Caki2 (cell line): Measurements from ENCODE around the gene FAM20B. TPM values are rescaled to one million over a fixed set of nuclear protein-coding genes. Genes with fewer than 3 reads are reported as not detected.
"Not testable (repeated sequence)": the region's sequence is repeated elsewhere in the genome, so short reads cannot be mapped to it uniquely, and the experiment has no call there.

Experiments
- DNase-seq: peaks from one replicate; pipeline ENCODE4 v3.0.0-alpha.2; 2015; ENCODE audit warnings: low read depth
- in situ Hi-C: cut with HindIII; loops from 2 replicates; pipeline ENCODE4 v1.10.0; 2016; ENCODE audit warnings: low sequenced_read_pairs, low pct_unique_long_range_greater_than_20kb, mixed read lengths
- total RNA-seq: library from RNA; depleted of rRNA; stranded (reverse); fragments of >200 nt; shearing (Covaris generic); gene quantifications from 2 replicates; pipeline ENCODE4 v1.2.3, GENCODE V29; 2014; ENCODE audit warnings: low replicate concordance

The FAM20B gene
- total RNA-seq, 1 experiment from 2014 or later = 17.3 TPM

DNA sequence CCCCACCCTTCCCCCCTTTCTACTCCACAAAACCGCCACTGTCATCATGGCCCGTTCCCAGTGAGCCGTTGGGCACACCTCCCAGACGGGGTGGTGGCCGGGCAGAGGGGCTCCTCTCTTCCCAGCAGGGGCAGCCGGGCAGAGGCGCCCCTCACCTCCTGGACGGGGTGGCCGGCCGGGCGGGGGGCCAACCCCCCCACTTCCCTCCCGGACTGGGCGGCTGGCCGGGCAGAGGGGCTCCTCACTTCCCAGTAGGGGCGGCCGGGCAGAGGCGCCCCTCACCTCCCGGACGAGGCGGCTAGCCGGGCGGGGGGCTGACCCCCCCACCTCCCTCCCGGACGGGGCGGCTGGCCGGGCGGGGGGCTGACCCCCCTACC lies 14.5 kb downstream of the FAM20B start:
- in situ Hi-C loops = not testable (repeated sequence)

DNA sequence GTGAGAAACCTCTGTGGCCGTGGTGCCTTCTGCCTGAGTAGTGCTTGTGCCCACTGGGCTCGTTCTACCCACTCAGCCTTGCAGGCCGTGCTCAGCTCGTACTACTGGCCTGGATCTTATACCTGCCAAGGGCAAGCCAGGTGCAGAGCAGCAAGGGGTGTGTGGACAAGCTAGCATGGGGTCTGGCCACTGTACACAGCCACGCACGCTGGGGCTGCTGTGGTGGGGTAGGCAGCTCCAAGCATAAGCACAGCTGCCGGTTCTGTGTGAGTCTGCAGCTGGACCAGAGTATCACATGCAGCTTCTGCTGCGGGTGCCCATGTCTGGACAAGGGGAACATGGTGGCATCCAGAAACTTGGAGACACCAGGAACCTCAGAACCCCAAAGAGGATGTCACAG lies 16.4 kb downstream of the FAM20B start:
- in situ Hi-C loops = no loop called here
- DNase-seq = no peak

More for the DNA sequence above, 14.5 kb downstream of the FAM20B start:
- DNase-seq = not testable (repeated sequence)

DNA sequence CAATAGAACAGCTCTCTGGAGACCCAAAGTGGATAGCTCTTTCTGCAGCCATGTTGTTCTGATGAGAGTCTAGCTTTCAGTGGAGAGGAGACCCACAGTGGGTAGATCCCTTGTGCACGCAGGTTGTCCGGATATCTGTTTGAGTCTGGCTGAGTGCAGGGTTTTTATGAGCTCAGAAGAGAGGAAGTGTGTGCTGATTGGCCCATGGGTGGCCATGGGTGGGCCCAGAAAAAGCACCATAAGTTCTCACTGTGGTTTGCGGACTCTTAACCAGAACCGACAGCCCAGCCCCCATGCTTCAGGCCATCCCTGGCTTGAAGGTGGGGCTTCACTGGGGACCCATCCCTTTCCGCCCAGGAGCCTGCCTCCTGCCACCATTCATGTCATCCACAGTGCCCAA lies 17.0 kb downstream of the FAM20B start:
- in situ Hi-C loops = no loop called here
- no peak for DNase-seq

DNA sequence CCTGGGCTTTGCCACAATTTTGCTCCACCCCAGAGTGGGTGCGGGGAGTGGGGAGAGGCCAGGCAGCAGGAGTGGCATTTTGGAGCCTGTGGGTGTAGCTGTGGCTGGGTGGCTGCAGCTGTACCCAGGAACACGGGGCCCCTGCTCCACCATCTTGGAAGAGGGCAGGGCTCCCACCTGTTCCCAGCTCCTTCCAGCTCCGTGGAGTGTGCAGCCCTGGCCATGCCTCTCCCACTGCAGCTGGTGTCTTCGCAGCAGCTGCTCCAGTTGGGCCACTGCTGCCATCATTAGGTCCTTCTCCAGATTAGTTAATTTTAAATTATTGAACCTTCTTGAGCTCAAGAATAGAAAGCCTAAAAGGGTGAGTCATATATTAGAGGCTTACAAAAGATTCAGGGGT lies 17.6 kb downstream of the FAM20B start:
- in situ Hi-C loops = no loop called here
- no peak for DNase-seq

DNA sequence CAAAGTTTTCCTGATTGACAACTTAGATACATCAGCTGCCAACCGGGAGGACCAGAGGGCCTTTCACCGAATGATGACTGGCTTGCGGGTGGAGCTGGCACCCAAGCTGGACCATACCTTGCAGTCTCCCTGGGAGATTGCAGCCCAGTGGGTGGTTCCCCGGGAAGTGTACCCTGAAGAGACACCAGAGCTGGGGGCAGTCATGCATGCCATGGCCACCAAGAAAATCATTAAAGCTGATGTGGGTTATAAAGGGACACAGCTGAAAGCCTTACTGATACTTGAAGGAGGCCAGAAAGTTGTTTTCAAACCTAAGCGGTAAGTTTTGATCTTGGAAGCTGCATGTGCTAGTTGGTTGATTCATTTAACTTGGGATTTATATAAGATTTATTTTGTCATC lies 18.2 kb downstream of the FAM20B start:
- in situ Hi-C loops = no loop called here
- DNase-seq = no peak

DNA sequence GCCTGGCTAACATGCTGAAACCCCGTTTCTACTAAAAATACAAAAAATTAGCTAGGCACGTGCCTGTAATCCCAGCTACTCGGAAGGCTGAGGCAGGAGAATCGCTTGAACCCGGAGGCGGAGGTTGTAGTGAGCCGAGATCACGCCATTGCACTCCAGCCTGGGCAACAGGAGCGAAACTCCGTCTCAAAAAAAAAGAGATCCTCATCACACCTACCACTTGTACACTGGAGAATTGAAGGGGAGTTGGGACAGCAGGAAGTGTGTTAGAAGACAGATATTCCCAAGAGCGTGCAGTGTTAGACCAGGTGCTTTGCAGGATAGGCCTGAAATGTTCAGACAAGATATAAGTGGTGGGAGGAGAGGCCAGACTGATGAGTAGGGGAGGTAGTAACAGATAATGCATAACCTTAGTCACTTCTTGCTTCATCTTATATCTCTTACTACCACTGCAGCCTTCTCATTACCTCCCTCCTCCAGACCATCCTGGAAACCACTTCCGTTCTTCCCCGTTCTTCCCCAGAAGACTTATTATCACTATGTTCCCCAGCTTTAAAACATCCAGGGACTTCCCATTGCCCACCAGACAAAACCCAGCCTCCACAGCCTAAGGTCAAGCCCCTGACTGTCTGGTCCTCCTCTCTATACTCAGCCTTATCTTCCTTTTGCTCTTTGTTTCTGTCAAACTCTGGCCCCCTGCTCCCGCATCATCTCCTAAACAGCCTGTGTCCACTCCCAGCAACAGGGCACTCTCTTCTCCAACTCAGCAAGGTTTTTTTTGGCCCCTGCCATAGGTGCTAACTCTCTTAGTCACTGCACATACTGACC lies 21.3 kb downstream of the FAM20B start:
- DNase-seq = no peak
- in situ Hi-C loops = no loop called here

DNA sequence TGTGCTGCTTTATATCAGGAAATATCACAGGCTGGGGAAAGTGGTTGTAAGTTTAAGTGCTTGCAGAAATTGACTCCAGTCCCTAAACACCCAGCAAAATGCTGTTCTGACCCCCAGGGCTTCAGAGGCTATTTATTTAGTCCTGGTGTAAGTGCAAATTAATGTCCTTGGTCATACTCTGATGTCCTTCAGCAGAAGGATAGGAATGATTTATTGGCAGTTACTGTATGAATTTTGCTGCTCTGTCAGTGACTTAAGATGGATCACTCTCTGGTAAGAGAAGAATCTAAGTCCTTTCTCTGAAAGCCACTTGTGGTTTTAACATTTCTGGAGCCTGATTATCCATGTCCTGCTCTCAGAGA lies 21.9 kb downstream of the FAM20B start:
- in situ Hi-C loops = no loop called here
- peak; percentile 18 for DNase-seq

DNA sequence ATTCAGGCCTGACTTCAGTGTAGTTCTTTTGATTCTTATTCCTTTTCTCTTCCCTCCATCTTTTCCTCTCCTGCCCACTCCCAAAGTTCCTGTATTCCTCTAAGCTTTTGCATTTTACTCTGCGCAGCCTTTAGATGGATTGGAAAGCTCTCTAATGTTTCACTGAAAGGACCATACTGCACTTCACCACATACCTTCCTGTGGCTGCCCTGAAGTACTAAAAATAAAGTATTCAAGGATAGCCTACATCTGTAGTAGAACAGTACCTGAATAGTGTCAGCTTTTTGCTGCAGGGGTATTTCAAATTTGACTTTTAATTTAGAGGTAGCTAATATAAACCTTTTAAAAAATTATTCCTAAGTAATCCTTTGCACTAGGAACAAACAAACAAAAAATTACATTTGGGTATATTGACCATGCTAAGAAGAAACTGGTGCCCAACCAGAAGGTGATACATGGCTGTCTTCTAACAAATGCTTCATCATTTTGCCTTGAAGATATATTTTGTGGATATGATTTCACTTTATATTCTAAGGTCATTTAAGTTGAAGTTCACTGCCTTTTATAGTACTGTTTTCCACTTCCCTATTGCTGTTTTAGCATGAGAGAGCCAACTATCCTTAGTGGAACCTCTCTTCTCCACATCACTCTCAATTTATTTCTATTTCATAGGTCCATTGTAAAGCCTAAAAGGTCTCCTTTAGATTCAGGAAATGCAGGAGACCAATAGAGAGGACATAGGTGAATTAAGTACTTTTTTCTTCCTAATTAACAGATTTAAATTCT lies 22.8 kb downstream of the FAM20B start:
- in situ Hi-C loops = no loop called here
- DNase-seq = no peak

DNA sequence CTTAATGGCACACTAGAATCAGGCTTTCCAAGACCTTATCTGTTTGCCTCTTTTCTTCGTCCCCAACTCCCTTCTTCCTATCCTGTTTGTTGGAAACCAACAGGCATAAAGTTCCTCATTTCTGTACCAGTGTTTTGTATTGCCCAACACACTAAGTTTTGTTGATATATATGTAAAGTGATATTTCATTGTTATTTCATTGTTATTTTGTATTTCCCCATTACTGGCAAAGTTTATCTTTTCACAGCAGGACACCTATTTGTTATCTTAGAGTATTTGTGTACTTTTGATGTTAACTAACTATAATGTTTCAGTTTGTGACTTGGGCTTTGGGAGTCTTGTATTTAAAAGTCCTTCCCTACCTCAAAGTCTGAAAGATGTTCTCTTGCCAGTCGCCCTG lies 27.1 kb downstream of the FAM20B start:
- in situ Hi-C loops = no loop called here
- DNase-seq = no peak

DNA sequence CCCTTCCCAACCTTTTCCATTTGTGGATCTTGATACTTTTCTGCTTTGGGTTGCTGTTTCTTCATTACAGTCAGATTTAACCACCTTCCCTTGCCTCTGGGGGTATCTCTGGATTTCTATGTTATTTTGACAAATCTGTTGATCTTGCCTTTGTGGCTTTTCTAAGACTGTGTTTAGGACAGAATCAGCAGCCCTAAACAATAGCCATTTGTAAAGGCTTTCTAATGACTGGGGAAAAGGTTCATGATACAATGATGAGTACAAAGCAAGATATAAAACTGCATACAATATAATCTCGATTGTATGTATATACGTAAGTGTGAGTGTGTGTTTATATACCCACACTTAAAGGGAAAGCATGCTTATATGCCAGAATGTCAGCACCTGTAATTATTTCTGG lies 27.8 kb downstream of the FAM20B start:
- in situ Hi-C loops = no loop called here
- no peak for DNase-seq

DNA sequence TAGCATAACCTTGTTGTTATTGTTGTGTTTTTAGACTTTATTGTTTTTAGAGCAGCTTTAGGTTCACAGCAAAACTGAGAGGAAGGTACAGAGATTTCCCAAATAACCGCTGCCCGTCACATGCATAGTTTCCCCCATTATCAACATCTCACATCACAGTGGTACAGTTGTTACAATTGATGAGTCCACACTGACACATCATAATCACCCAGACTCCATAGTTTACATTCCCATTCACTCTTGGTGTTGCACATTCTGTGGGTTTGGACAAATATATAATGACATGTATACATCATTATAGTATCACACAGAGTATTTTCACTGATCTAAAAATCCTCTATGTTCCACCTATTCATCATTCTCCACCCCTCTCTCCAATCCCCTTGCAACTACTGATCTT lies 30.2 kb downstream of the FAM20B start:
- in situ Hi-C loops = no loop called here

DNA sequence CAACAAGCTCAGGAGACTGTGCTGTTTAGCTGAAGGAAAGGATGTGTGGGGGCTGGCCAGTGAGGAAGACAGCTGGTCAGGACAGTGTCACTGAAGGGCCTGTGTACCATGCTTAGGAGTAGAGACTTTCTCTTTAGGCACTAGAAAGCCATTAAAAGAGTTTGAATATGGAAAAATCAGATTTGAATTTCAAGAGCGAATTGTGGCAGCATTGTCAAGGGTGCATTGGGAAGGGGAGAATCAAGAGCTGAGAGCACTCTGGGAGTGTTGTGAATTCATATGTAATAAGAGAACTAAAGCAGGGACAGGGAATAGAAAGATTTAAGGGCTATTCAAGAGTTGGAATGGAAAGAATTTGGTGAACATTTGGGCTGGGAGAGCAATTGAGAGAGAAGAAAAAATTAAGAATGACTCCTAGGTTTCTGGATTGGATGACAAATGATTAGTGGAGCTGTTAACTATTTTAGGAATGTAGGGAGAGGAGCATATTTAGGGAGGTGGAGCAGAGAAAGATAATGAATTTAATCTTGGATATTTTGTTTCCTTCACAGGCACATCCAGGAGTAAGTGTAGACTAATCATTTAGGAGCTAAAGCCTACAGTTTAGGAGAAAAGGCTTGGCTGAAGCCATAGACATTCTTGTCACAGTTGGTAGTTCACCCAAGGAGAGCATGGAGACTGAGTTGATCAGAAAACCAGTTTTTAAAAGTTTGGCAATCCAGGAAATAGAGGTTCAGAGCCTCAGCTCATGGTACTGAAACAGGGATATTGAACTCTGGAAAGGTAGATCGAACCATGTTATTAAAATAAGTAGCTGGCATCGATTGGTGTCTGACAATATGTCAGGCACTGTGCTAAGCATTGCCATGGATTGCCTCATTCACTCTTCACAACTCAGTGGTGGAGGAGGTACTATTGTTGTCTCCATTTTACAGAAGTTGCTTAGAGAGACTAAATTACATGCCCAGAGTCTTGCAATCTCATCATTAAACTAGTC lies 33.1 kb downstream of the FAM20B start:
- DNase-seq = no peak
- in situ Hi-C loops = no loop called here

More for the DNA sequence above, 30.2 kb downstream of the FAM20B start:
- no peak for DNase-seq

DNA sequence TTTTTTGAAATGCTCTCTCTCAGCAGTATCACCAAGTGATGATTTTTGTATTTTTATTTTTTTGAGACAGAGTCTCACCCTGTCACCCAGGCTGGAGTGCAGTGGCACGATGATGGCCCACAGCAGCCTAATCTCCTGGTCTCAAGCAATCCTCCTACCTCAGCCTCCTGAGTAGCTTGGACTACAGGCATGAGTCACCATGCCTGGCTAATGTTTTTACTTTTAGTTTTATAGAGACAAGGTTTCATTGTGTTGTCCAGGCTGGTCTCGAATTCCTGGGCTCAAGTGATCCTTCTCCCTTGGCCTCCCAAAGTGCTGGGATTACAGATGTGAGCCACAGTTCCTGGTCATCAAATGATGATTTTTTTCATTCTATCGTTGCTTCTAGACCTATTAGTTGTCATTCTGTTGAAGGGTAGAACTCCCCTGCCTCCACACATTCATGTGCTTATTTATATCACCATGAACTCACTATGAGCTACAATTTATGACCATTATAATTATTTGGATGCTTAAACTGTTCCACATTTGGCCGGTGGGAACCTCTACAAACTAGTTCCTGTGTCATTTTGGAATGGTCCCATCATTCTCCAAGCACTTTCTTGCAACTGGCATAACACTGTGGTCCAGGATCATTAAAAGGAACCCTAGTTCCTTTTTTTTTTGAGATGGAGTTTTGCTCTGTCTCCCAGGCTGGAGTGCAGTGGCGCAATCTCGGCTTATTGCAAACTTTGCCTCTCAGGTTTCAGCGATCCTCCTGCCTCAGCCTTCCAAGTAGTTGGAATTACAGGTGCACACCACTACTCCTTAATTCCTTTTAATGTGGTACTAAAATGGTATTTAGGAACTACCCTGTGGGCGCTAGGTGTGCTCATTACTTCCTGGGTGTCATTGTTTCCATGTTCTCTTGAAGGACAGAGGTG lies 35.9 kb downstream of the FAM20B start:
- in situ Hi-C loops = no loop called here
- peak; percentile 66 for DNase-seq

DNA sequence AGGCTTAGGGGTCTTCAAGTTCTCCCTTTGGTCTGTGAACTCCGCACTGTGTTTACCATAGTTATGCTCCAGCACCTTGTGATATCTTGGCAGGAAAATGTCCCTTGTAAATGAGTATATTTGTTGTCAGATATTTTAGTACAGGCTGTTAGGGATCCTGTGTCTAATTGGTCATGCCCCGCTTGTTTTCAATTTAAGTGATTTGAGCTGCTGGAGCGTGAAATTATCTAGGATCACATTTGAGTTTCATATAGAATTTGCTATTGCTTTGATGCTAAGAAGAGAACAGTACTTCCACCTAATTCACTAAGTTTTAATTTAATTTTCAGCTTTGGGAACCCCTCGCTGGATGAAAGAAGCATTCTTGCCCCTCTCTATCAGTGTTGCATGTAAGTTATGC lies 40.8 kb downstream of the FAM20B start:
- in situ Hi-C loops = no loop called here
- no peak for DNase-seq

DNA sequence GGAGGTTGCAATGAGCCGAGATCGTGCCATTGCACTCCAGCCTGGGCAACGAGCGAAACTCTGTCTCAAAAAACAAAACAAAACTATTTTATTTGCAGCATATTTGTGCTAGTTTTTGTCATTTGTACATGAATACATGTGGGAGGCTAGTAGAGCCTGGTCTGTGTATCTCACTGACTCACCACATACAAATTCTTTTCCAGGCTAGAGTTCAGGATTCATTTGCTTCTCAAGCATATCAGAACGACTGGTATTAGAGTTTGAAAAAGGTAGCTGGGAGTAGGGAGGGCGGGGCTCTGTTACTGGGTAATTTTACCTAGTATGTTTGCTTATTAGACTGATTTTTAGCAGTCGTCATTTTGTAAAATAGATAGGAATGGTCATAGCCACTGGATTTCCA lies 51.7 kb downstream of the FAM20B start:
- DNase-seq = no peak
- in situ Hi-C loops = no loop called here

DNA sequence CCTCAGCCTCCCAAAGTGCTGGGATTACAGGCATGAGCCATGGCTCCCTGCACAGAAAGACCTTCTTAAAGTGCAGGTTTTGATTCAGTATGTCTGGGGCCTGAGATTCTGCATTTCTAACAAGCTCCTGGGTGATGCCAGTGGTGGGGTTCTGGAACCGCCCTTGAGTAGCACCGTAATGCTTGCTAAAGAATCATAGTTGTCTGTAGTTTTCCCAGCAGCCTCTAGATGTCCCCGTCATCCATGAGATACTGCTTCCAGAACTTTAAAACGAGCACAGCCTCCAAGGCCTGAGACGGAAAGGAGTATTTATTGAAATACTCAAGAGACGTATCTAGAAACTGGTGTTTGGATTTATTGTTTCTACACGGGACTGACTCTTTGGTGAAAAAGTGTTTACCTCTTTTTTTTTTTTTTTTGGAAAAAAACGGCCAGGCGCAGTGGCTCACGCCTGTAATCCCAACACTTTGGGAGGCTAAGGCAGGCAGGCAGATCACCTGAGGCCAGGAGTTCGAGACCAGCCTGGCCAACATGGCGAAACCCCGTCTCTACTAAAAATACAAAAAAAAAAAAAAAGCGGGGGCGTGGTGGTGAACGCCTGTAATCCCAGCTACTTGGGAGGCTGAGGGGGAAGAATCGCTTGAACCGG lies 53.5 kb downstream of the FAM20B start:
- in situ Hi-C loops = no loop called here
- DNase-seq = peak; percentile 54
